ENCODE measurements around the gene GNG14. TPM values are rescaled to one million over a fixed set of nuclear protein-coding genes. Genes with fewer than 3 reads are reported as not detected.

Gene GNG14
- total and polyA plus RNA-seq, 10 of the 15 experiments (the other 5 are each of a cell fraction or from before 2014, with no cell fraction given), result not detected

DNA sequence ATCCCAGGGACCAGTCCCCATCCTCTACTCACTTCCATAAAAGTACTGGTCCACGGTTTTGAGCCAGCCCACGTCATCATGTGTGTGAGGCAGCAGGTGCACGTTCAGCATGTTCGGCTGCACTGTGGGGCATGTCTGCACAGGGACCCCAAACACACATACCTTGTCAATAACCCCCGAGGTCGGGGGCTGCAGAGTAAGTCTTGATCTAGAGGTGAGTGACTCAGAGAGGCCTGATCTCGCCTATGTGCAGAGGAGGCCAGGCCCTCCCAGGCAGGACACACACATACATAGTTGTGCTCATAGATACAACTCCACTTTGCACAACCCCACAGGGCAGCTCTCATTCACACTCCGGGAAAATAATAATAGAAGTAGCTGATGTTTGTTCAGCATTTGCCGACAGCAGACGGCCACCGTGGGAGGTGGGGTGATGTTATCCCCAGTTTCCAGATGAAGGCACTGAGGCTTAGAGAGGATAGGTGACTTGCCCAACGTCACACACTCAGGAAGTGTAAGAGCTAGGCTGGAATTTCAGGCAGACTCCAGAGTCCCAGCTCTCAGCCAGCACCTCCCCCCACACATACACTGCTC is 22.0 kb upstream of the GNG14 start:
- ChIA-PET RAD21 (ENCODE audit: unreplicated experiment) (interaction anchor here (0.8 to 1.8 kb wide), 7 partner anchors 52 to 742 kb away, joined by 3 to 9 read pairs (median 4); partner anchors contain the start of genes GET3, ZNF490 and ZNF791), SMC1A (ENCODE audit: uncharacterized antibody, unreplicated experiment) (interaction anchor here (1.1 to 2.4 kb wide), 4 partner anchors 11 to 102 kb away, joined by 3 to 10 read pairs (median 7); partner anchors contain the start of genes ZNF490 and ZNF791), CTCF (interaction anchor here (0.6 to 1.9 kb wide), 8 partner anchors 12 to 1007 kb away, joined by 3 to 13 read pairs (median 4); no protein-coding TSS in a partner anchor), POLR2A (interaction anchor here (0.5 to 2.3 kb wide), 10 partner anchors 9 to 134 kb away, joined by 3 to 15 read pairs (median 4); partner anchors contain the start of genes DHPS, TNPO2, ZNF490 and ZNF791)
- H3K27ac ChIP-seq (ENCODE audit: control insufficient read depth, insufficient read depth), result peak overlapping the region; percentile 92
- H3K27me3 ChIP-seq (replicated peaks in 1 of 2; ENCODE audit: control insufficient read depth in 2 of 2, insufficient read depth in 2 of 2, low read length in 1 of 2), result no peaks in the 10 kb centered on the region
- H3K4me1 ChIP-seq (ENCODE audit: control insufficient read depth, insufficient read depth, low read length), result peaks cover 29% of the 10 kb centered on the region
- H3K79me2 ChIP-seq (ENCODE audit: control insufficient read depth, insufficient read depth, low read length), result peaks cover 51% of the 10 kb centered on the region
- FAIRE-seq (no peak), ATAC-seq (peak; percentile 14), DNase-seq (ENCODE audit: low read depth, low spot score) (no peak)
- peaks cover 18 to 23% of the 10 kb centered on the region in 2 experiments for H3K36me3 ChIP-seq (ENCODE audit: control insufficient read depth in 2 of 2, insufficient read depth in 2 of 2, low read length in 1 of 2)
- in situ Hi-C loops (cut with MboI) (no loop called here), intact Hi-C loops (cut with micrococcal nuclease; ENCODE audit: unreplicated experiment) (loop anchor here (2.0 kb wide), 1 partner anchor 53 kb away; no protein-coding TSS in a partner anchor)
- 1% methylated on average over 12 of the region's 12 CpGs for WGBS (ENCODE audit: insufficient coverage, insufficient replicate concordance, low lambda C conversion rate, missing lambda C conversion rate)
- H3K4me3 ChIP-seq, result peak overlapping the region; percentile 91
- no peaks in the 10 kb centered on the region for H3K9me3 ChIP-seq (replicated peaks; ENCODE audit: control insufficient read depth, insufficient read depth, low read length)
- H3K9ac ChIP-seq (ENCODE audit: control insufficient read depth, insufficient read depth, low read length), result peak overlapping the region; percentile 81
- peak overlapping the region; percentile 99 for H3K4me2 ChIP-seq (ENCODE audit: control insufficient read depth, insufficient read depth)
- no peaks in the 10 kb centered on the region for H4K20me1 ChIP-seq (ENCODE audit: control insufficient read depth, insufficient read depth)
- TSS peak; percentile 68 for BruUV-seq (replicated peaks)
- H2AFZ ChIP-seq (ENCODE audit: control insufficient read depth, low read depth, low read length), result peak overlapping the region; percentile 56
- TF ChIP-seq HDAC2 (IDR thresholded peaks at IDR 0.05) (no peak), EGR1 (IDR thresholded peaks at IDR 0.05; ENCODE audit: borderline replicate concordance in 1 of 2, low read depth in 2 of 2, low read length in 2 of 2) (no peak), SP1 (IDR thresholded peaks at IDR 0.05; ENCODE audit: low read depth, low read length) (peak; percentile 2), TCF7 (IDR thresholded peaks at IDR 0.05; ENCODE audit: borderline replicate concordance) (no peak), STAT3 (IDR thresholded peaks at IDR 0.05; ENCODE audit: low read depth, low read length) (no peak), NFYA (IDR thresholded peaks at IDR 0.05; ENCODE audit: borderline replicate concordance, low read depth, low read length) (no peak), ZNF622 (IDR thresholded peaks at IDR 0.05) (no peak), MTA3 (IDR thresholded peaks at IDR 0.05; ENCODE audit: borderline replicate concordance, low read length) (no peak), RAD51 (IDR thresholded peaks at IDR 0.05) (no peak)
- TF ChIP-seq, protein P1, sequence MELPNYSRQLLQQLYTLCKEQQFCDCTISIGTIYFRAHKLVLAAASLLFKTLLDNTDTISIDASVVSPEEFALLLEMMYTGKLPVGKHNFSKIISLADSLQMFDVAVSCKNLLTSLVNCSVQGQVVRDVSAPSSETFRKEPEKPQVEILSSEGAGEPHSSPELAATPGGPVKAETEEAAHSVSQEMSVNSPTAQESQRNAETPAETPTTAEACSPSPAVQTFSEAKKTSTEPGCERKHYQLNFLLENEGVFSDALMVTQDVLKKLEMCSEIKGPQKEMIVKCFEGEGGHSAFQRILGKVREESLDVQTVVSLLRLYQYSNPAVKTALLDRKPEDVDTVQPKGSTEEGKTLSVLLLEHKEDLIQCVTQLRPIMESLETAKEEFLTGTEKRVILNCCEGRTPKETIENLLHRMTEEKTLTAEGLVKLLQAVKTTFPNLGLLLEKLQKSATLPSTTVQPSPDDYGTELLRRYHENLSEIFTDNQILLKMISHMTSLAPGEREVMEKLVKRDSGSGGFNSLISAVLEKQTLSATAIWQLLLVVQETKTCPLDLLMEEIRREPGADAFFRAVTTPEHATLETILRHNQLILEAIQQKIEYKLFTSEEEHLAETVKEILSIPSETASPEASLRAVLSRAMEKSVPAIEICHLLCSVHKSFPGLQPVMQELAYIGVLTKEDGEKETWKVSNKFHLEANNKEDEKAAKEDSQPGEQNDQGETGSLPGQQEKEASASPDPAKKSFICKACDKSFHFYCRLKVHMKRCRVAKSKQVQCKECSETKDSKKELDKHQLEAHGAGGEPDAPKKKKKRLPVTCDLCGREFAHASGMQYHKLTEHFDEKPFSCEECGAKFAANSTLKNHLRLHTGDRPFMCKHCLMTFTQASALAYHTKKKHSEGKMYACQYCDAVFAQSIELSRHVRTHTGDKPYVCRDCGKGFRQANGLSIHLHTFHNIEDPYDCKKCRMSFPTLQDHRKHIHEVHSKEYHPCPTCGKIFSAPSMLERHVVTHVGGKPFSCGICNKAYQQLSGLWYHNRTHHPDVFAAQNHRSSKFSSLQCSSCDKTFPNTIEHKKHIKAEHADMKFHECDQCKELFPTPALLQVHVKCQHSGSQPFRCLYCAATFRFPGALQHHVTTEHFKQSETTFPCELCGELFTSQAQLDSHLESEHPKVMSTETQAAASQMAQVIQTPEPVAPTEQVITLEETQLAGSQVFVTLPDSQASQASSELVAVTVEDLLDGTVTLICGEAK (IDR thresholded peaks at IDR 0.05; ENCODE audit: borderline replicate concordance), result no peak
- TF ChIP-seq, protein P2, sequence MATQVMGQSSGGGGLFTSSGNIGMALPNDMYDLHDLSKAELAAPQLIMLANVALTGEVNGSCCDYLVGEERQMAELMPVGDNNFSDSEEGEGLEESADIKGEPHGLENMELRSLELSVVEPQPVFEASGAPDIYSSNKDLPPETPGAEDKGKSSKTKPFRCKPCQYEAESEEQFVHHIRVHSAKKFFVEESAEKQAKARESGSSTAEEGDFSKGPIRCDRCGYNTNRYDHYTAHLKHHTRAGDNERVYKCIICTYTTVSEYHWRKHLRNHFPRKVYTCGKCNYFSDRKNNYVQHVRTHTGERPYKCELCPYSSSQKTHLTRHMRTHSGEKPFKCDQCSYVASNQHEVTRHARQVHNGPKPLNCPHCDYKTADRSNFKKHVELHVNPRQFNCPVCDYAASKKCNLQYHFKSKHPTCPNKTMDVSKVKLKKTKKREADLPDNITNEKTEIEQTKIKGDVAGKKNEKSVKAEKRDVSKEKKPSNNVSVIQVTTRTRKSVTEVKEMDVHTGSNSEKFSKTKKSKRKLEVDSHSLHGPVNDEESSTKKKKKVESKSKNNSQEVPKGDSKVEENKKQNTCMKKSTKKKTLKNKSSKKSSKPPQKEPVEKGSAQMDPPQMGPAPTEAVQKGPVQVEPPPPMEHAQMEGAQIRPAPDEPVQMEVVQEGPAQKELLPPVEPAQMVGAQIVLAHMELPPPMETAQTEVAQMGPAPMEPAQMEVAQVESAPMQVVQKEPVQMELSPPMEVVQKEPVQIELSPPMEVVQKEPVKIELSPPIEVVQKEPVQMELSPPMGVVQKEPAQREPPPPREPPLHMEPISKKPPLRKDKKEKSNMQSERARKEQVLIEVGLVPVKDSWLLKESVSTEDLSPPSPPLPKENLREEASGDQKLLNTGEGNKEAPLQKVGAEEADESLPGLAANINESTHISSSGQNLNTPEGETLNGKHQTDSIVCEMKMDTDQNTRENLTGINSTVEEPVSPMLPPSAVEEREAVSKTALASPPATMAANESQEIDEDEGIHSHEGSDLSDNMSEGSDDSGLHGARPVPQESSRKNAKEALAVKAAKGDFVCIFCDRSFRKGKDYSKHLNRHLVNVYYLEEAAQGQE (IDR thresholded peaks at IDR 0.05; ENCODE audit: low read depth, low read length), result no peak
- TF ChIP-seq, protein P3, sequence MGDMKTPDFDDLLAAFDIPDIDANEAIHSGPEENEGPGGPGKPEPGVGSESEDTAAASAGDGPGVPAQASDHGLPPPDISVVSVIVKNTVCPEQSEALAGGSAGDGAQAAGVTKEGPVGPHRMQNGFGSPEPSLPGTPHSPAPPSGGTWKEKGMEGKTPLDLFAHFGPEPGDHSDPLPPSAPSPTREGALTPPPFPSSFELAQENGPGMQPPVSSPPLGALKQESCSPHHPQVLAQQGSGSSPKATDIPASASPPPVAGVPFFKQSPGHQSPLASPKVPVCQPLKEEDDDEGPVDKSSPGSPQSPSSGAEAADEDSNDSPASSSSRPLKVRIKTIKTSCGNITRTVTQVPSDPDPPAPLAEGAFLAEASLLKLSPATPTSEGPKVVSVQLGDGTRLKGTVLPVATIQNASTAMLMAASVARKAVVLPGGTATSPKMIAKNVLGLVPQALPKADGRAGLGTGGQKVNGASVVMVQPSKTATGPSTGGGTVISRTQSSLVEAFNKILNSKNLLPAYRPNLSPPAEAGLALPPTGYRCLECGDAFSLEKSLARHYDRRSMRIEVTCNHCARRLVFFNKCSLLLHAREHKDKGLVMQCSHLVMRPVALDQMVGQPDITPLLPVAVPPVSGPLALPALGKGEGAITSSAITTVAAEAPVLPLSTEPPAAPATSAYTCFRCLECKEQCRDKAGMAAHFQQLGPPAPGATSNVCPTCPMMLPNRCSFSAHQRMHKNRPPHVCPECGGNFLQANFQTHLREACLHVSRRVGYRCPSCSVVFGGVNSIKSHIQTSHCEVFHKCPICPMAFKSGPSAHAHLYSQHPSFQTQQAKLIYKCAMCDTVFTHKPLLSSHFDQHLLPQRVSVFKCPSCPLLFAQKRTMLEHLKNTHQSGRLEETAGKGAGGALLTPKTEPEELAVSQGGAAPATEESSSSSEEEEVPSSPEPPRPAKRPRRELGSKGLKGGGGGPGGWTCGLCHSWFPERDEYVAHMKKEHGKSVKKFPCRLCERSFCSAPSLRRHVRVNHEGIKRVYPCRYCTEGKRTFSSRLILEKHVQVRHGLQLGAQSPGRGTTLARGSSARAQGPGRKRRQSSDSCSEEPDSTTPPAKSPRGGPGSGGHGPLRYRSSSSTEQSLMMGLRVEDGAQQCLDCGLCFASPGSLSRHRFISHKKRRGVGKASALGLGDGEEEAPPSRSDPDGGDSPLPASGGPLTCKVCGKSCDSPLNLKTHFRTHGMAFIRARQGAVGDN (IDR thresholded peaks at IDR 0.05), result no peak
